NB4 (cell line): ENCODE results near the gene SPTBN2.

Experiments
- CTCF ChIP-seq: IDR thresholded peaks from one replicate; pipeline ENCODE4 v1.5.1; 2012; ENCODE audit warnings: low read depth, low read length
- POLR2A ChIP-seq: IDR thresholded peaks from 2 replicates; pipeline ENCODE4 v1.6.1; 2011; ENCODE audit warnings: mild to moderate bottlenecking; ENCODE audit not compliant: insufficient read length; ENCODE audit errors: extremely low read depth

GRCh38 chr11:66694732-66695207 lies 34.2 kb downstream of the SPTBN2 start:
- TF ChIP-seq CTCF: peak; percentile 96
- no peak for TF ChIP-seq POLR2A
